SK-N-SH (cell line): ENCODE data around the gene SENP3.

Experiments
- EP300 ChIP-seq, 2 experiments: IDR thresholded peaks; 2 replicates each; pipeline versions ENCODE4 v1.4.0 to v1.6.1; 2012; ENCODE audit warnings: borderline replicate concordance in 1 of 2, low read depth in 1 of 2, low read length in 1 of 2
- POLR2AphosphoS5 ChIP-seq: IDR thresholded peaks from 2 replicates; pipeline ENCODE4 v1.6.1; 2012; ENCODE audit warnings: low read depth, low read length
- RCOR1 ChIP-seq: fragments of 150-350 bp; IDR thresholded peaks from 2 replicates; pipeline ENCODE4 v1.6.1; 2017; ENCODE audit warnings: antibody characterized with exemption, low read length
- REST ChIP-seq: IDR thresholded peaks from 2 replicates; pipeline ENCODE4 v1.6.1; 2012; ENCODE audit warnings: mild to moderate bottlenecking, low read depth, low read length, moderate library complexity
- TAF1 ChIP-seq: IDR thresholded peaks from 2 replicates; pipeline ENCODE4 v1.6.1; 2012; ENCODE audit warnings: low read depth, mild to moderate bottlenecking, low read length, moderate library complexity, borderline replicate concordance
- YY1 ChIP-seq: IDR thresholded peaks from 2 replicates; pipeline ENCODE4 v1.4.0; 2012; ENCODE audit warnings: low read depth, mild to moderate bottlenecking
- TF ChIP-seq, protein P1 (sequence below): fragments of 200-600 bp; sonication (generic); IDR thresholded peaks from 2 replicates; pipeline ENCODE4 v1.6.1; 2017; ENCODE audit warnings: antibody characterized with exemption, mild to moderate bottlenecking, moderate library complexity

DNA sequence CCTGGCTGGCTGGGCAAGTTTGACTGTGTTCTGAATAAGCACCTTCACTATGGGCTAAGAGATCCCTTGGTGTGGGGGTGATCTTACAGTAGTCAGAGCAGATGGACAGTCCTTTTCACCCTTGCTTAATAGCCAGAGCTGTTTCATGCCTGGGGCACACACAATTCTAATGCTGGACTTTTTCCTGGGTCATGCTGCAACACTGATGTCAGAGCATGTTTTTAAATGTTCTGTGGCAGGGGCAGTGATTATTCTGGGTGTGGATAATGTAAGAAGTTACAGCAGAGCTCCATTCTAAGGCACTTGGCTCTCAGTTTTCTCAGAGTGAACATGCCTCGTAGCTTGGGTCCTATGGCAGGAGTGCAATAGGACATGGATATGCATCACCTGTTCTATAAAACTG, 13.8 kb downstream of the SENP3 start:
- TF ChIP-seq EP300 (IDR thresholded peaks at IDR 0.05; ENCODE audit: borderline replicate concordance in 1 of 2, low read depth in 1 of 2, low read length in 1 of 2), result no peak
- TF ChIP-seq, protein P1, sequence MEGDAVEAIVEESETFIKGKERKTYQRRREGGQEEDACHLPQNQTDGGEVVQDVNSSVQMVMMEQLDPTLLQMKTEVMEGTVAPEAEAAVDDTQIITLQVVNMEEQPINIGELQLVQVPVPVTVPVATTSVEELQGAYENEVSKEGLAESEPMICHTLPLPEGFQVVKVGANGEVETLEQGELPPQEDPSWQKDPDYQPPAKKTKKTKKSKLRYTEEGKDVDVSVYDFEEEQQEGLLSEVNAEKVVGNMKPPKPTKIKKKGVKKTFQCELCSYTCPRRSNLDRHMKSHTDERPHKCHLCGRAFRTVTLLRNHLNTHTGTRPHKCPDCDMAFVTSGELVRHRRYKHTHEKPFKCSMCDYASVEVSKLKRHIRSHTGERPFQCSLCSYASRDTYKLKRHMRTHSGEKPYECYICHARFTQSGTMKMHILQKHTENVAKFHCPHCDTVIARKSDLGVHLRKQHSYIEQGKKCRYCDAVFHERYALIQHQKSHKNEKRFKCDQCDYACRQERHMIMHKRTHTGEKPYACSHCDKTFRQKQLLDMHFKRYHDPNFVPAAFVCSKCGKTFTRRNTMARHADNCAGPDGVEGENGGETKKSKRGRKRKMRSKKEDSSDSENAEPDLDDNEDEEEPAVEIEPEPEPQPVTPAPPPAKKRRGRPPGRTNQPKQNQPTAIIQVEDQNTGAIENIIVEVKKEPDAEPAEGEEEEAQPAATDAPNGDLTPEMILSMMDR, result no peak
- no peak for TF ChIP-seq TAF1
- no peak for TF ChIP-seq REST
- TF ChIP-seq POLR2AphosphoS5, result no peak
- no peak for TF ChIP-seq RCOR1
- TF ChIP-seq YY1, result no peak
